ENCODE data around the gene COLGALT1. TPM values are rescaled to one million over a fixed set of nuclear protein-coding genes. Genes with fewer than 3 reads are reported as not detected.

COLGALT1 gene
- polyA plus RNA-seq, 1 of the 3 experiments (the other 2 are of a cell fraction) = 83.8 TPM

DNA sequence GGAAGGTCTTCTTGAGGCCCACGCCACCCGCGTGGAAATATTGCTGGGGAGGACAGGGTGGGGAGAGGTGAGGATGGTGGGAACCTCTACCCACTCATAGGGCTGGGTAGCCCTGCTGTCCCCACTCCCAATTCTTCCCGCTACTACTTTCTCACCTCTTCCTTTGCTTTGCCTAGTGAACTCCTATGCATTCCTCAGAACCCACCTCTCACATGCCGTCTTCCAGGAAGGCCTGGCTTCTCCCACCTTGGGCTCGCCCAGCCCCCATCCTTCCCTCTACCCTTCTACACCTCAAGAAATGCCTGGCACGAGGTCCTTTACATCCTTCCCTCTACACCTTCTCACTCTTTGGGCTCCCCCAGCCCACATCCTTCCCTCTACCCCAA lies 62.4 kb downstream of the COLGALT1 start:
- no peaks in the 10 kb centered on the region for H3F3A ChIP-seq (replicated peaks; ENCODE audit: insufficient read depth)
- H3K4me3 ChIP-seq (ENCODE audit: low read depth in 2 of 2, low read length in 1 of 2) = no peak overlapping the region
- H3K4me2 ChIP-seq = no peak overlapping the region
- no peaks in the 10 kb centered on the region for H3K79me2 ChIP-seq (ENCODE audit: insufficient read depth)
- H2AFZ ChIP-seq (ENCODE audit: low read depth) = no peak overlapping the region
- DNase-seq = no peak
- no peak overlapping the region for H3K27ac ChIP-seq (ENCODE audit: low read depth in 2 of 2, low read length in 1 of 2)
- H3K27me3 ChIP-seq (ENCODE audit: insufficient read depth) = no peaks in the 10 kb centered on the region
- H3K9ac ChIP-seq = no peak overlapping the region
- TF ChIP-seq JUND (IDR thresholded peaks at IDR 0.05) = no peak
- TF ChIP-seq TCF12 (IDR thresholded peaks at IDR 0.05) = no peak
- H4K20me1 ChIP-seq (ENCODE audit: insufficient read depth) = no peaks in the 10 kb centered on the region
- H3K36me3 ChIP-seq (replicated peaks in 1 of 2; ENCODE audit: control insufficient read depth in 1 of 2, insufficient read depth in 2 of 2, low read length in 1 of 2) = no peaks in the 10 kb centered on the region
- H3K9me2 ChIP-seq = no peaks in the 10 kb centered on the region
- no peaks in the 10 kb centered on the region for H3K9me3 ChIP-seq
- ChIA-PET POLR2A (no interaction called here), CTCF (interaction anchor here (1.8 kb wide), 1 partner anchor 11 kb away, joined by 11 read pairs; no protein-coding TSS in a partner anchor)
- 81% methylated on average over 7 of the region's 7 CpGs for WGBS (ENCODE audit: low lambda C conversion rate)
- no peaks in the 10 kb centered on the region for H3K4me1 ChIP-seq (ENCODE audit: control insufficient read depth in 1 of 2, insufficient read depth in 2 of 2, low read depth in 1 of 2, low read length in 1 of 2)

DNA sequence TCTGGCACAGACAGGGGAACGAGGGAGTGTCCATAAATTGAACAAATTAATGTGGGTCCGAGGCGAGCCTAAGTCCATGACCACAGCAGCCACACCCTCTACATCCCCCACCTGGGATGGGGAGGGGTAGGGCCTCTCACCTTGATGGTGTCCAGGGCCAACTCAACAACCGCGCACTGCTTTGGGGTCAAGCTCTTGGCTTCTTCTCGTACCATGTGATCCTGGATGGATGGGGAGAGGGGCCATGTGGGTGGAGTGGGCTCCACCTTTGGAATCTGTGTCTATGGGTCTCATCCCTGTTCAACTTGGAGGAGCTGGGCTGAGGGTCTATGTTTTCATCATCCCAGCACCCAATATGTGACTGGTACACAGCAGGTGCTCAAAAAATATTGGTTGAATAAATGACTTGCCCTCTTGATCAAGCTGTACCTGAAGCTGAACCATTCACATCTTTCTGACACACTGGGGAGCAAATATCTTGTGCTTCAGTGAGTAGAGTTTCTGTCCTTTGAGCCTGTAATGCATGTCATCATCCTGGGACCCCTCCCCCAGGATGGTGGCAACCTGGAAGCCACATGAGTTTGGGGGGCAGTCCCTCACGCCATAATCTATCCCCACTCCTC lies 62.9 kb downstream of the COLGALT1 start:
- WGBS (ENCODE audit: low lambda C conversion rate) = 49% methylated on average over 2 of the region's 7 CpGs
- no peak overlapping the region for H3K9ac ChIP-seq
- ChIA-PET CTCF (interaction anchor here (1.8 kb wide), 1 partner anchor 12 kb away, joined by 11 read pairs; no protein-coding TSS in a partner anchor), POLR2A (no interaction called here)
- no peak overlapping the region for H3K4me3 ChIP-seq (ENCODE audit: low read depth in 2 of 2, low read length in 1 of 2)
- H3K4me2 ChIP-seq = no peak overlapping the region
- no peaks in the 10 kb centered on the region for H3K27me3 ChIP-seq (ENCODE audit: insufficient read depth)
- no peaks in the 10 kb centered on the region for H3F3A ChIP-seq (replicated peaks; ENCODE audit: insufficient read depth)
- H3K4me1 ChIP-seq (ENCODE audit: control insufficient read depth in 1 of 2, insufficient read depth in 2 of 2, low read depth in 1 of 2, low read length in 1 of 2) = no peaks in the 10 kb centered on the region
- H3K36me3 ChIP-seq (replicated peaks in 1 of 2; ENCODE audit: control insufficient read depth in 1 of 2, insufficient read depth in 2 of 2, low read length in 1 of 2) = no peaks in the 10 kb centered on the region
- DNase-seq = no peak
- no peaks in the 10 kb centered on the region for H3K79me2 ChIP-seq (ENCODE audit: insufficient read depth)
- no peaks in the 10 kb centered on the region for H3K9me2 ChIP-seq
- no peak overlapping the region for H2AFZ ChIP-seq (ENCODE audit: low read depth)
- H4K20me1 ChIP-seq (ENCODE audit: insufficient read depth) = no peaks in the 10 kb centered on the region
- H3K9me3 ChIP-seq = no peaks in the 10 kb centered on the region
- TF ChIP-seq ZBTB33 (IDR thresholded peaks at IDR 0.05; ENCODE audit: borderline replicate concordance, low read depth) = no peak
- TF ChIP-seq RXRA (IDR thresholded peaks at IDR 0.05; ENCODE audit: borderline replicate concordance, low read depth) = no peak
- no peak for TF ChIP-seq TCF12 (IDR thresholded peaks at IDR 0.05)
- TF ChIP-seq YY1 (IDR thresholded peaks at IDR 0.05; ENCODE audit: low read depth) = no peak
- H3K27ac ChIP-seq (ENCODE audit: low read depth in 2 of 2, low read length in 1 of 2) = no peak overlapping the region

DNA sequence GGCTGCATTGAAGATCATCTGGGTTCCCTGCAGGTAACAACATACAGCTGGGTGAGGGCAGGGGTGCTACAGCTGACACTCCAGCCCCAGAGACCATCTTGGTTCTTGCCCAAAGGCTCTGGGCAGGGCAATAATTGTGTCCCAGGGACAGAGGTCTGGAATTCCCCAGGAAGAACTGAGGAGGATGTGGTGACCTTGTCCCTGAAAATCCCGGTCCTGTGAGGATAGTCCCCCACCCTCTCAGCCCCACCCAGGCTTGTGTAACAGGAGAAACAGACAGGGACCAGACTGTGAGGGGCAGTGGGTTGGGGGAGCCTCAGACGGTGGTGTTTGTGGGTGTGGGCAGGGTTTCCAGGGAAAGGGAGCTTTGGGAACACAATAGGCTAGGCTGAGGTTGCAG lies 63.5 kb downstream of the COLGALT1 start:
- Histone ChIP-seq H3K79me2 (ENCODE audit: insufficient read depth) (no peaks in the 10 kb centered on the region), H3F3A (replicated peaks; ENCODE audit: insufficient read depth) (no peaks in the 10 kb centered on the region), H3K36me3 (replicated peaks in 1 of 2; ENCODE audit: control insufficient read depth in 1 of 2, insufficient read depth in 2 of 2, low read length in 1 of 2) (no peaks in the 10 kb centered on the region), H3K9ac (no peak overlapping the region), H2AFZ (ENCODE audit: low read depth) (no peak overlapping the region), H3K9me3 (no peaks in the 10 kb centered on the region), H3K27ac (ENCODE audit: low read depth in 2 of 2, low read length in 1 of 2) (no peak overlapping the region), H4K20me1 (ENCODE audit: insufficient read depth) (no peaks in the 10 kb centered on the region), H3K9me2 (no peaks in the 10 kb centered on the region), H3K27me3 (ENCODE audit: insufficient read depth) (no peaks in the 10 kb centered on the region), H3K4me3 (ENCODE audit: low read depth in 2 of 2, low read length in 1 of 2) (no peak overlapping the region), H3K4me2 (no peak overlapping the region), H3K4me1 (ENCODE audit: control insufficient read depth in 1 of 2, insufficient read depth in 2 of 2, low read depth in 1 of 2, low read length in 1 of 2) (no peaks in the 10 kb centered on the region)
- WGBS (ENCODE audit: low lambda C conversion rate) = 6% methylated on average over 2 of the region's 2 CpGs
- POLR2A ChIA-PET = no interaction called here
- CTCF ChIA-PET = interaction anchor here (1.8 kb wide), 1 partner anchor 12 kb away, joined by 11 read pairs; no protein-coding TSS in a partner anchor
- no peak for DNase-seq
- TF ChIP-seq TAF1 (IDR thresholded peaks at IDR 0.05; ENCODE audit: borderline replicate concordance, low read depth, low read length) = no peak
- no peak for TF ChIP-seq SMC3 (IDR thresholded peaks at IDR 0.05; ENCODE audit: low read depth, low read length)
- TF ChIP-seq, protein P1, sequence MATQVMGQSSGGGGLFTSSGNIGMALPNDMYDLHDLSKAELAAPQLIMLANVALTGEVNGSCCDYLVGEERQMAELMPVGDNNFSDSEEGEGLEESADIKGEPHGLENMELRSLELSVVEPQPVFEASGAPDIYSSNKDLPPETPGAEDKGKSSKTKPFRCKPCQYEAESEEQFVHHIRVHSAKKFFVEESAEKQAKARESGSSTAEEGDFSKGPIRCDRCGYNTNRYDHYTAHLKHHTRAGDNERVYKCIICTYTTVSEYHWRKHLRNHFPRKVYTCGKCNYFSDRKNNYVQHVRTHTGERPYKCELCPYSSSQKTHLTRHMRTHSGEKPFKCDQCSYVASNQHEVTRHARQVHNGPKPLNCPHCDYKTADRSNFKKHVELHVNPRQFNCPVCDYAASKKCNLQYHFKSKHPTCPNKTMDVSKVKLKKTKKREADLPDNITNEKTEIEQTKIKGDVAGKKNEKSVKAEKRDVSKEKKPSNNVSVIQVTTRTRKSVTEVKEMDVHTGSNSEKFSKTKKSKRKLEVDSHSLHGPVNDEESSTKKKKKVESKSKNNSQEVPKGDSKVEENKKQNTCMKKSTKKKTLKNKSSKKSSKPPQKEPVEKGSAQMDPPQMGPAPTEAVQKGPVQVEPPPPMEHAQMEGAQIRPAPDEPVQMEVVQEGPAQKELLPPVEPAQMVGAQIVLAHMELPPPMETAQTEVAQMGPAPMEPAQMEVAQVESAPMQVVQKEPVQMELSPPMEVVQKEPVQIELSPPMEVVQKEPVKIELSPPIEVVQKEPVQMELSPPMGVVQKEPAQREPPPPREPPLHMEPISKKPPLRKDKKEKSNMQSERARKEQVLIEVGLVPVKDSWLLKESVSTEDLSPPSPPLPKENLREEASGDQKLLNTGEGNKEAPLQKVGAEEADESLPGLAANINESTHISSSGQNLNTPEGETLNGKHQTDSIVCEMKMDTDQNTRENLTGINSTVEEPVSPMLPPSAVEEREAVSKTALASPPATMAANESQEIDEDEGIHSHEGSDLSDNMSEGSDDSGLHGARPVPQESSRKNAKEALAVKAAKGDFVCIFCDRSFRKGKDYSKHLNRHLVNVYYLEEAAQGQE (IDR thresholded peaks at IDR 0.05; ENCODE audit: low read depth, low read length) = no peak
- no peak for TF ChIP-seq FOXJ3 (CRISPR knock-in tag; IDR thresholded peaks at IDR 0.05)
- TF ChIP-seq RAD21 (IDR thresholded peaks at IDR 0.05; ENCODE audit: low read length) = no peak
- no peak for TF ChIP-seq RFX5 (IDR thresholded peaks at IDR 0.05; ENCODE audit: low read length)

All from SK-N-SH (cell line).